ENCODE data around the gene UPK3A.

The UPK3A gene

GRCh38 chr22:45286854-45287551, 2.3 kb downstream of the UPK3A start:
- in situ Hi-C loops (cut with HindIII; ENCODE audit: low pct_ligation_motif_present, low sequenced_read_pairs), result no loop called here
- no peak for TF ChIP-seq CTCF (IDR thresholded peaks at IDR 0.05; ENCODE audit: low read depth, low read length, missing control alignments)
- Histone ChIP-seq H3K27me3 (replicated peaks) (peaks cover 20% of the 10 kb centered on the region), H3K4me3 (ENCODE audit: low read depth, low read length) (no peak overlapping the region), H3K36me3 (replicated peaks) (no peaks in the 10 kb centered on the region), H3K27ac (no peak overlapping the region)
- no peak for DNase-seq

- peaks cover 7% of the 10 kb centered on the region for H3K27me3 ChIP-seq (replicated peaks)
- H3K4me3 ChIP-seq (ENCODE audit: low read depth, low read length), result no peak overlapping the region
- H3K27ac ChIP-seq, result no peak overlapping the region
- in situ Hi-C loops (cut with HindIII; ENCODE audit: low pct_ligation_motif_present, low sequenced_read_pairs), result no loop called here
- H3K36me3 ChIP-seq (replicated peaks), result no peaks in the 10 kb centered on the region
- DNase-seq, result peak; percentile 76
- TF ChIP-seq CTCF (IDR thresholded peaks at IDR 0.05; ENCODE audit: low read depth, low read length, missing control alignments), result no peak
Observed at GRCh38 chr22:45290410-45290936, 5.7 kb downstream of the UPK3A start.

GRCh38 chr22:45291061-45291930, 6.5 kb downstream of the UPK3A start:
- in situ Hi-C loops (cut with HindIII; ENCODE audit: low pct_ligation_motif_present, low sequenced_read_pairs), result no loop called here
- no peak for DNase-seq
- Histone ChIP-seq H3K4me3 (ENCODE audit: low read depth, low read length) (no peak overlapping the region), H3K27ac (no peak overlapping the region), H3K36me3 (replicated peaks) (no peaks in the 10 kb centered on the region), H3K27me3 (replicated peaks) (peaks cover 4% of the 10 kb centered on the region)
- TF ChIP-seq CTCF (IDR thresholded peaks at IDR 0.05; ENCODE audit: low read depth, low read length, missing control alignments), result no peak

- H3K27me3 ChIP-seq (replicated peaks), result peaks cover 2% of the 10 kb centered on the region
- no peak overlapping the region for H3K27ac ChIP-seq
- TF ChIP-seq CTCF (IDR thresholded peaks at IDR 0.05; ENCODE audit: low read depth, low read length, missing control alignments), result no peak
- H3K4me3 ChIP-seq (ENCODE audit: low read depth, low read length), result no peak overlapping the region
- DNase-seq, result no peak
- no peaks in the 10 kb centered on the region for H3K36me3 ChIP-seq (replicated peaks)
- in situ Hi-C loops (cut with HindIII; ENCODE audit: low pct_ligation_motif_present, low sequenced_read_pairs), result no loop called here
Observed at GRCh38 chr22:45291931-45292290, 7.2 kb downstream of the UPK3A start.

- H3K27ac ChIP-seq, result no peak overlapping the region
- no peaks in the 10 kb centered on the region for H3K27me3 ChIP-seq (replicated peaks)
- H3K4me3 ChIP-seq (ENCODE audit: low read depth, low read length), result no peak overlapping the region
- DNase-seq, result no peak
- no peak for TF ChIP-seq CTCF (IDR thresholded peaks at IDR 0.05; ENCODE audit: low read depth, low read length, missing control alignments)
- H3K36me3 ChIP-seq (replicated peaks), result no peaks in the 10 kb centered on the region
- in situ Hi-C loops (cut with HindIII; ENCODE audit: low pct_ligation_motif_present, low sequenced_read_pairs), result no loop called here
Observed at GRCh38 chr22:45292731-45293442, 8.1 kb downstream of the UPK3A start.

Data from brain microvascular endothelial cell (primary cell).